PC-3 (cell line): ENCODE data around the gene UNC119B. TPM values are rescaled to one million over a fixed set of nuclear protein-coding genes. Genes with fewer than 3 reads are reported as not detected.

Experiments
- ATAC-seq: fragments of 200-7000 bp; cut with Tn5 transposase; 2 replicates; pipeline ENCODE4 v1.9.1; 2020; ENCODE audit warnings: mild to moderate bottlenecking, moderate library complexity
- BruUV-seq: library from RNA; stranded (reverse); fragments of 400-500 nt; replicated peaks from 2 replicates; lab custom pipeline; 2021; lab: Mats Ljungman, UMichigan
- CTCF ChIA-PET: fragments of 300-600 bp; sonication (Branson Sonifier 250); formaldehyde crosslinking; loops from one replicate; lab custom pipeline; 2022; ENCODE audit warnings: antibody characterized with exemption; lab: Charles Lee
- POLR2A ChIA-PET: fragments of 300-600 bp; sonication (Branson Sonifier 250); formaldehyde crosslinking; loops from one replicate; lab custom pipeline; 2022; ENCODE audit warnings: antibody characterized with exemption; ENCODE audit not compliant: unreplicated experiment; lab: Charles Lee
- DNase-seq: peaks from one replicate; pipeline ENCODE4 v3.0.0-alpha.2; 2015
- H2AFZ ChIP-seq: fragments of 300-600 bp; sonication (generic); 2 replicates; pipeline ENCODE4 v1.6.0; 2016; ENCODE audit warnings: antibody characterized with exemption, low read length
- H3F3A ChIP-seq: fragments of 300-600 bp; sonication (generic); one replicate; pipeline ENCODE4 v1.6.0; 2017; ENCODE audit warnings: antibody characterized with exemption, low read length, control low read depth, mild to moderate bottlenecking; ENCODE audit not compliant: unreplicated experiment
- H3K27ac ChIP-seq: fragments of 300-600 bp; sonication (generic); 2 replicates; pipeline ENCODE4 v1.5.1; 2016; ENCODE audit warnings: mild to moderate bottlenecking, low read length
- H3K27me3 ChIP-seq: fragments of 300-600 bp; sonication (generic); 2 replicates; pipeline ENCODE4 v1.6.1; 2016; ENCODE audit warnings: low read length, mixed read lengths
- H3K36me3 ChIP-seq: fragments of 300-600 bp; sonication (generic); 2 replicates; pipeline ENCODE4 v1.6.1; 2016; ENCODE audit warnings: low read depth, mixed run types, low read length, mixed read lengths
- H3K4me1 ChIP-seq: fragments of 300-600 bp; sonication (generic); 2 replicates; pipeline ENCODE4 v1.5.1; 2016; ENCODE audit warnings: low read length; ENCODE audit not compliant: insufficient read depth
- H3K4me2 ChIP-seq: fragments of 300-600 bp; sonication (generic); 2 replicates; pipeline ENCODE4 v1.6.0; 2016; ENCODE audit warnings: low read length
- H3K4me3 ChIP-seq: fragments of 300-600 bp; sonication (generic); 2 replicates; pipeline ENCODE4 v1.5.1; 2016; ENCODE audit warnings: mild to moderate bottlenecking, low read length, mixed read lengths
- H3K79me2 ChIP-seq: fragments of 300-600 bp; sonication (generic); 2 replicates; pipeline ENCODE4 v1.6.1; 2017; ENCODE audit warnings: low read length, mixed read lengths
- H3K9ac ChIP-seq: fragments of 300-600 bp; sonication (generic); 2 replicates; pipeline ENCODE4 v1.6.0; 2016; ENCODE audit warnings: mild to moderate bottlenecking, low read length
- H3K9me2 ChIP-seq: fragments of 300-600 bp; sonication (generic); replicated peaks from 2 replicates; pipeline ENCODE4 v1.6.1; 2016; ENCODE audit warnings: mixed run types, low read length, mixed read lengths
- H3K9me3 ChIP-seq: fragments of 300-600 bp; sonication (generic); 2 replicates; pipeline ENCODE4 v1.6.1; 2016; ENCODE audit warnings: low read length, mixed read lengths
- H4K20me1 ChIP-seq: fragments of 300-600 bp; sonication (generic); 2 replicates; pipeline ENCODE4 v1.6.1; 2016; ENCODE audit warnings: low read length, mixed read lengths
- CTCF ChIP-seq: fragments of 300-600 bp; sonication (generic); conservative IDR thresholded peaks from 2 replicates; pipeline ENCODE4 v1.5.1; 2017; ENCODE audit warnings: antibody characterized with exemption, low read depth, mild to moderate bottlenecking, low read length
- EZH2 ChIP-seq: fragments of 300-600 bp; sonication (generic); IDR thresholded peaks from one replicate; pipeline ENCODE4 v1.6.1; 2017; ENCODE audit warnings: antibody characterized with exemption, mild to moderate bottlenecking, low read length; ENCODE audit not compliant: unreplicated experiment
- EZH2phosphoT487 ChIP-seq: fragments of 300-600 bp; sonication (generic); IDR thresholded peaks from 2 replicates; pipeline ENCODE4 v1.6.1; 2018; ENCODE audit warnings: mild to moderate bottlenecking, antibody characterized with exemption, low read length, borderline replicate concordance
- intact Hi-C: fragments of 100-400 bp; cut with micrococcal nuclease; formaldehyde crosslinking; loops from 2 replicates; pipeline ENCODE4 v1.9.0; 2023
- total RNA-seq: library from RNA; depleted of rRNA; stranded (reverse); fragments of >200 nt; gene quantifications from 2 replicates; pipeline ENCODE4 v1.2.3, GENCODE V29; 2014

Gene UNC119B
- total RNA-seq, 1 experiment from 2014 or later, result 15.9 TPM

- no peak overlapping the region for H3K9ac ChIP-seq
- no peaks in the 10 kb centered on the region for H3K9me2 ChIP-seq
- H3K4me3 ChIP-seq, result peak overlapping the region; percentile 96
- H3K27me3 ChIP-seq, result no peaks in the 10 kb centered on the region
- ATAC-seq (no peak), DNase-seq (no peak)
- no peaks in the 10 kb centered on the region for H3F3A ChIP-seq
- intact Hi-C loops, result loop anchor here (2.0 to 5.0 kb wide), 3 partner anchors 21 to 397 kb away; partner anchors contain the start of genes RNU4-1, RNU4-2 and UNC119B
- peaks cover 74% of the 10 kb centered on the region for H3K79me2 ChIP-seq
- POLR2A ChIA-PET, result no interaction called here
- peaks cover 49% of the 10 kb centered on the region for H4K20me1 ChIP-seq
- H2AFZ ChIP-seq, result no peak overlapping the region
- H3K4me2 ChIP-seq, result peak overlapping the region; percentile 98
- H3K9me3 ChIP-seq, result no peaks in the 10 kb centered on the region
- no TSS peak for BruUV-seq
- peaks cover 40% of the 10 kb centered on the region for H3K4me1 ChIP-seq
- CTCF ChIA-PET, result no interaction called here
- H3K36me3 ChIP-seq, result peaks cover 15% of the 10 kb centered on the region
- no peak overlapping the region for H3K27ac ChIP-seq
- TF ChIP-seq EZH2 (no peak), EZH2phosphoT487 (no peak), CTCF (no peak)
These were observed 20.7 kb upstream of the UNC119B start for GRCh38 chr12:120689397-120690082.

- H3K9me3 ChIP-seq, result no peaks in the 10 kb centered on the region
- ATAC-seq, result no peak
These were observed 20.2 kb upstream of the UNC119B start for GRCh38 chr12:120690083-120690450.

More at GRCh38 chr12:120690083-120690450, 20.2 kb upstream of the UNC119B start:
- intact Hi-C loops, result no loop called here
- Histone ChIP-seq H3K9me2 (no peaks in the 10 kb centered on the region), H3K4me1 (peaks cover 40% of the 10 kb centered on the region), H4K20me1 (peaks cover 49% of the 10 kb centered on the region), H3K27ac (no peak overlapping the region), H2AFZ (no peak overlapping the region), H3K79me2 (peaks cover 74% of the 10 kb centered on the region), H3K4me3 (no peak overlapping the region), H3F3A (no peaks in the 10 kb centered on the region), H3K4me2 (peak overlapping the region; percentile 98), H3K36me3 (peaks cover 20% of the 10 kb centered on the region), H3K27me3 (no peaks in the 10 kb centered on the region), H3K9ac (no peak overlapping the region)
- CTCF ChIA-PET, result no interaction called here
- TF ChIP-seq EZH2 (no peak), EZH2phosphoT487 (no peak), CTCF (no peak)
- BruUV-seq, result no TSS peak
- POLR2A ChIA-PET, result no interaction called here
- DNase-seq, result no peak
